ENCODE results near the gene OR13C2.
"Not testable (repeated sequence)": the region's sequence is repeated elsewhere in the genome, so short reads cannot be mapped to it uniquely, and the experiment has no call there.

DNA sequence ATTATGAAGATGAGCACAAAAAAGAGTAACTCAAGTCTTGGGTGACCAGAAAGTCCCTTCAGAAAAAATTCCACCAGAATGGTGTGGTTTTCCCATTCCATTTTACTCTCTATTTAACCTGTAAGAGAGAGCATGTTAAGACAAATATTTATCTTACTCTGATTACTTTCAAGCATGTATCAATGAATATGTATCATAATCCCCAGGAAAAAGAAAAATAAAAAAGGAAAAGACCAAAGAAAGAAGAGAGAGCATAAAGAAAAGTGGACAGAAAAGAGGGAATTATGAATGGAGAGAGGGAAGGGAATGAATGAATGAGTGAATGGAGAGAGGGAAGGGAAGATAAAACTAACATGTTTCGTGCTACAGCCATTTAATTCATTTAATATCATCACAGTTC lies at the start of gene OR13C2:
- not testable (repeated sequence) for TF ChIP-seq YY1 (IDR thresholded peaks at IDR 0.05; ENCODE audit: insufficient read depth, insufficient read length); ZNF274 (IDR thresholded peaks at IDR 0.05; ENCODE audit: low read depth, low read length)
